ENCODE measurements around the gene CTU2. TPM values are rescaled to one million over a fixed set of nuclear protein-coding genes. Genes with fewer than 3 reads are reported as not detected.

CTU2 gene
- total RNA-seq, 1 donor from 2014 or later: 32.1 TPM

DNA sequence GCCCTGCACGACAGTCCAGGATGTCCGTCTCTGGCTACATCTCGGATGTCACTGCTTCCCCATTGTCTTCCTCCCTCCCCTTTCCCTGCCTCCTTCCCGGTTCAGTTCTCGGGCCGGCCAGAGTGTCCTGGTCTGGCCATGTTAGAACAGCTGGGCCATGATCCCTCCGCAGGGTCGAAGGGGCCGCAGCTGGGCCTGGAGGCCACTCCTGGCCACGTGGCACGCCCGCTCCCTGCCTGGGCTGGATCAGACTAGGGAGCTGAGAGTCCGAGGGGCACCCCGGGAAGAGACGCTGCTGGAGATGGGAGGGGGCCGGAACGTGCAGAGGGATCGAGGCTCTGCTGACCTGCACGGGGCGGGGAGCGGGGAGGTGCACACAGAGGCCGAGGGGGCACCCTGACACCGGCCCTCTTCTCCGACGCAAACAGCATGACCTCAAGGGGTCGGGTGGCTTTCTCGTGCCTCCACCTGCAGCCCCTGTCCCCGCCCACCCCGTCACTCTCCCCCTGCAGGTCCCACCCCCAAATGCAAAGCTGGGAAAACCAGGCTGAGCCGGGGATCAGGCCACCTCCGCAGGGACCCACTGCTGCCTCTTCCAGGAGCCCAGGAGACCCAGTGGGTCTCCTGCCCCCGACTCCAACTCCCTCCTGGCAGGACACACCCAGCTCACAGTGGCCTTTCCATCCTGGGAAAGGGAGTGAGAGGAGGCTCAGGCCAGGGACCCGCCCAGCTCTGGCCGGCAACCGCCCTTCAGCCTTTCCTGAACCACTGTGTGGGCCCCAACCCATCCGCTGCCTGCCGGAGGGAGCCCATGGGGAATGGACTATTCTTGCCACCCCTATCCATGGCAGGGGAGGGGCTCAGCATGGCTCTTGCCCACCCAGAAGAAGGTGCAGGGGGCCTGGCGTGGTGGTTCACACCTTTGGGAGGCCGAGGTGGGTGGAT is 38.5 kb downstream of the CTU2 start:
- no peak overlapping the region for H3K4me3 Mint-ChIP-seq
- no peaks in the 10 kb centered on the region for H3K9me3 Mint-ChIP-seq
- H3K27ac Mint-ChIP-seq (ENCODE audit: unreplicated experiment): no peak overlapping the region
- TF ChIP-seq, protein P1, sequence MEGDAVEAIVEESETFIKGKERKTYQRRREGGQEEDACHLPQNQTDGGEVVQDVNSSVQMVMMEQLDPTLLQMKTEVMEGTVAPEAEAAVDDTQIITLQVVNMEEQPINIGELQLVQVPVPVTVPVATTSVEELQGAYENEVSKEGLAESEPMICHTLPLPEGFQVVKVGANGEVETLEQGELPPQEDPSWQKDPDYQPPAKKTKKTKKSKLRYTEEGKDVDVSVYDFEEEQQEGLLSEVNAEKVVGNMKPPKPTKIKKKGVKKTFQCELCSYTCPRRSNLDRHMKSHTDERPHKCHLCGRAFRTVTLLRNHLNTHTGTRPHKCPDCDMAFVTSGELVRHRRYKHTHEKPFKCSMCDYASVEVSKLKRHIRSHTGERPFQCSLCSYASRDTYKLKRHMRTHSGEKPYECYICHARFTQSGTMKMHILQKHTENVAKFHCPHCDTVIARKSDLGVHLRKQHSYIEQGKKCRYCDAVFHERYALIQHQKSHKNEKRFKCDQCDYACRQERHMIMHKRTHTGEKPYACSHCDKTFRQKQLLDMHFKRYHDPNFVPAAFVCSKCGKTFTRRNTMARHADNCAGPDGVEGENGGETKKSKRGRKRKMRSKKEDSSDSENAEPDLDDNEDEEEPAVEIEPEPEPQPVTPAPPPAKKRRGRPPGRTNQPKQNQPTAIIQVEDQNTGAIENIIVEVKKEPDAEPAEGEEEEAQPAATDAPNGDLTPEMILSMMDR (conservative IDR thresholded peaks at IDR 0.05): no peak
- DNase-seq (ENCODE audit: low read depth, low spot score): no peak
- no peaks in the 10 kb centered on the region for H3K27me3 Mint-ChIP-seq (ENCODE audit: low read depth)
- no peaks in the 10 kb centered on the region for H3K36me3 Mint-ChIP-seq (ENCODE audit: low read depth)
- H3K4me1 Mint-ChIP-seq: no peaks in the 10 kb centered on the region

DNA sequence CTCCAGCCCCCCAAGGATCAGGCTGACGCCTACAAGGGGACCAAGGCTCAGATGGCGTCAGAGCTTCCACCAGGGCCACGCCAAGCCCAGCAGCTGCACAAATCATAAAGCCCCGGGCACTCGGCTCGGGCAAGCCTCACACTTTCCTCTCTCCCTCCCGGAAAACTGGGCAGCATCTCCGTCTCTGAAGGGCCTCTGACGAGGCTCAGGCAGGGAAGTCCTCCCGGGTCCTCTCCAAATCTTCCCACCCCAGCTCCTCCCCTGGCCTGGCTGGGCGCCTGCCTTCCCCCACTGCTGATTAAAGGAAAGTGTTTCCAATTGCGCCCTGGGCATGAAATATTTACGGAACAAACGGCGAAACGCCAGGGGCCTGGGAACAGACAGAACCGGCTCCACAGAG is 40.2 kb downstream of the CTU2 start:
- TF ChIP-seq, protein P1 (conservative IDR thresholded peaks at IDR 0.05): no peak

DNA sequence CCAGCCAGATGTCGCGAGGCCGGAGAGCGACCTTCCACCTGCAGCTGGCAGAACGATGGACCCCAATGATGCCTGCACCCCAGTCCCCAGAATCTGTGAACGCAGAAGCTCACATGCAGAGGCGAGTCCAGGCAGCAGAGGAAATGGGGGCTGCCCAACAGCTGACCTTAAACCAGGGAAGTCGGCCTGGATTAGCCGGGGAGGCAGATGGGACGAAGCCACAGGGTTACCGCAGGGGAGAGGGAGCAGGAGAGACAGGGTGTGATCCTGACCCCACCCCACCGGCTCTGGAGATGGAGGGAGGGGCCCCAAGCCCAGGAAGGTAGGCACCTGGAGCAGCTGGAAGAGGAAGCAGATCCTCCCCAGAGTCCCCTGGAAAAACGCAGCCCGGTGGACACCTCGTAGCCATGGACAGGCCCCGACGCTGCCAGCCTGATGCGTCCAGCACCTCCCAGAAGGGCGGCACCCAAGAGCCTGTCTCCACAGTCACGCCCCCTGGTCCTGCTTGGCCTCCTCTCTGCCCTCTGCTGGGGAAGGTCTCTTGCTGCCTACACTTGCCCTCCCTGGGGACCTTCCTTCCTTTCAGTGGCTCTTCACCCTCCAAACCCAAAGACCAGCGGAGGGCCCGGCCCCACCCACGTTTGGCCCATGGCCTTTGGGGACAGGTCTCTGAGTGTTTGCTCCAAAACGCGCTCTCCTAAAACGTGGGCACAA is 41.4 kb downstream of the CTU2 start:
- Mint-ChIP-seq H3K9me3 (no peaks in the 10 kb centered on the region), H3K36me3 (ENCODE audit: low read depth) (no peaks in the 10 kb centered on the region), H3K4me1 (no peaks in the 10 kb centered on the region), H3K27ac (ENCODE audit: unreplicated experiment) (peak overlapping the region; percentile 71), H3K27me3 (ENCODE audit: low read depth) (no peaks in the 10 kb centered on the region), H3K4me3 (no peak overlapping the region)
- DNase-seq (ENCODE audit: low read depth, low spot score): no peak
- TF ChIP-seq, protein P1 (conservative IDR thresholded peaks at IDR 0.05): peak; percentile 41

More for the DNA sequence above, 40.2 kb downstream of the CTU2 start:
- Mint-ChIP-seq H3K36me3 (ENCODE audit: low read depth) (no peaks in the 10 kb centered on the region), H3K4me3 (no peak overlapping the region), H3K4me1 (no peaks in the 10 kb centered on the region), H3K9me3 (no peaks in the 10 kb centered on the region), H3K27ac (ENCODE audit: unreplicated experiment) (no peak overlapping the region), H3K27me3 (ENCODE audit: low read depth) (no peaks in the 10 kb centered on the region)
- no peak for DNase-seq (ENCODE audit: low read depth, low spot score)

DNA sequence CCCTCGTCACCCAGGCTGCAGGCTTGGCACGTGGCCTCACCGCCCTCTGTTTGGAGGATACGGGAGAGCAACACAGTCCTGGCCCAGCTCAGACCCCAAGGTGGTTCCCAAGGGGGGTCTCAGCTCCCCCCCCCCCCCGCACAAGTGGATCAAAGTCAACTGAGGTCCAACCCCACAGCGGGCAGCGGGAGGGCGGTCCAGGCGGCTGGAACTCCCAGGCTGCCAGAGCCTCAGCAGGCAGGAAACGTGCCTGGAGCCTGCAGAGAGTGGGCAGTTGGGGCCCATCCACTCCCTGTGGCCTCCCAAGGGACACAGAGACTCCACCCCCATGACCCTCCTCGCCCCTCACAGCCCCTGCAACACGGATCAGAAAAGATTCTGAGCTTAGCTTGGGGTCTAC is 42.1 kb downstream of the CTU2 start:
- TF ChIP-seq, protein P1 (conservative IDR thresholded peaks at IDR 0.05): no peak
- no peak overlapping the region for H3K4me3 Mint-ChIP-seq
- no peaks in the 10 kb centered on the region for H3K27me3 Mint-ChIP-seq (ENCODE audit: low read depth)
- no peaks in the 10 kb centered on the region for H3K4me1 Mint-ChIP-seq
- H3K27ac Mint-ChIP-seq (ENCODE audit: unreplicated experiment): peak overlapping the region; percentile 71
- DNase-seq (ENCODE audit: low read depth, low spot score): no peak
- H3K36me3 Mint-ChIP-seq (ENCODE audit: low read depth): no peaks in the 10 kb centered on the region
- no peaks in the 10 kb centered on the region for H3K9me3 Mint-ChIP-seq

DNA sequence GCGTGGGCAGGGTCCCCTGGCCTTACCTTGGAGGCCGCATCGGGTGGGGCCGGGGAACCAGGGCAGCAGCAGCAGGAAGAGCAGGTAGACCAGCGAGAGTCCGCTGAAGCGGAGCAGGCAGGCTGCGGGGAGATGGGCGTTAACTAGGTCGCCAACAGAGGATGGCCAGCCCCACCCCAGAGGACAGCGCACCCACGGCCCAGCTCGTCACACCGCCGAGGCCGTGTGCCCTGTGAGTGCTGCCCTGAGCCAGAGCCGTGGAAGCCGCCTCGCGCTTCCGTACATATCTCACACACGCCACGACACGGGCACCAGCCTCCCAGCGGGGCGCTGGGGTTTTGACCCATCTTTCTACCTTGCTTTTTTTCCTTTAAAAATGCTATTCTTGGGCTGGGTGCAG is 43.1 kb downstream of the CTU2 start:
- no peak for DNase-seq (ENCODE audit: low read depth, low spot score)
- Mint-ChIP-seq H3K4me3 (no peak overlapping the region), H3K27ac (ENCODE audit: unreplicated experiment) (no peak overlapping the region), H3K36me3 (ENCODE audit: low read depth) (no peaks in the 10 kb centered on the region), H3K27me3 (ENCODE audit: low read depth) (no peaks in the 10 kb centered on the region), H3K4me1 (no peaks in the 10 kb centered on the region), H3K9me3 (no peaks in the 10 kb centered on the region)
- TF ChIP-seq, protein P1 (conservative IDR thresholded peaks at IDR 0.05): no peak
